H1 (cell line): ENCODE results near the gene CXXC4. TPM values are rescaled to one million over a fixed set of nuclear protein-coding genes. Genes with fewer than 3 reads are reported as not detected.

Experiments used
- CTCF ChIA-PET: fragments of 300-600 bp; sonication (Branson Sonifier 250); formaldehyde crosslinking; loops from one replicate; lab custom pipeline; 2021; ENCODE audit not compliant: partially characterized antibody; lab: Charles Lee
- POLR2A ChIA-PET: fragments of 300-600 bp; sonication (Branson Sonifier 250); formaldehyde crosslinking; loops from one replicate; lab custom pipeline; 2021; ENCODE audit warnings: inconsistent platforms; ENCODE audit not compliant: partially characterized antibody; lab: Charles Lee
- DNase-seq, 2 experiments: peaks; one replicate each; pipeline versions ENCODE4 v3.0.0 to v3.0.0-alpha.2; 2010 to 2022; ENCODE audit warnings: low spot score in 2 of 2, low read depth in 1 of 2, mixed read lengths in 1 of 2
- FAIRE-seq: peaks from 2 replicates; lab custom pipeline; 2011; peaks lifted over from hg19 to GRCh38; lab: Jason Lieb, UNC
- H2AFZ ChIP-seq: 2 replicates; pipeline ENCODE4 v1.8.1; 2012; ENCODE audit warnings: low read length, inconsistent platforms
- H2AK5ac ChIP-seq: 2 replicates; pipeline ENCODE4 v1.6.1; 2013; ENCODE audit warnings: low read depth, low read length
- H2BK120ac ChIP-seq: replicated peaks from 2 replicates; pipeline ENCODE3; 2013; ENCODE audit warnings: low read depth, low read length, inconsistent platforms
- H2BK12ac ChIP-seq: 2 replicates; pipeline ENCODE4 v1.6.1; 2013; ENCODE audit warnings: low read depth, low read length
- H2BK15ac ChIP-seq: 2 replicates; pipeline ENCODE4 v1.6.1; 2013; ENCODE audit warnings: low read length
- H2BK20ac ChIP-seq: 2 replicates; pipeline ENCODE4 v1.6.1; 2013; ENCODE audit warnings: low read length
- H2BK5ac ChIP-seq: 2 replicates; pipeline ENCODE4 v1.6.1; 2013; ENCODE audit warnings: low read depth, low read length
- H3K14ac ChIP-seq: 2 replicates; pipeline ENCODE4 v1.6.1; 2013; ENCODE audit warnings: inconsistent platforms; ENCODE audit not compliant: insufficient read length
- H3K18ac ChIP-seq: 2 replicates; pipeline ENCODE4 v1.6.1; 2013; ENCODE audit warnings: low read length; ENCODE audit errors: extremely low read depth
- H3K23ac ChIP-seq: 2 replicates; pipeline ENCODE4 v1.6.1; 2013; ENCODE audit warnings: inconsistent platforms; ENCODE audit not compliant: insufficient read length
- H3K23me2 ChIP-seq: 2 replicates; pipeline ENCODE4 v1.6.1; 2013; ENCODE audit warnings: low read depth, low read length
- H3K27ac ChIP-seq: 2 replicates; pipeline ENCODE4 v1.6.1; 2011; ENCODE audit warnings: low read depth, low read length, inconsistent platforms
- H3K27me3 ChIP-seq, 4 experiments: replicated peaks in 1 of 4; 1 replicate in 1 of 4; 2 replicates in 3 of 4; pipeline versions ENCODE4 v1.6.1 to v1.8.1; 2011 to 2013; ENCODE audit warnings: low read length in 3 of 4, mild to moderate bottlenecking in 3 of 4, inconsistent platforms in 2 of 4, mixed read lengths in 2 of 4, moderate library complexity in 1 of 4; ENCODE audit not compliant: control insufficient read depth in 3 of 4, insufficient read depth in 3 of 4; ENCODE audit errors: extremely low read depth in 1 of 4
- H3K36me3 ChIP-seq, 4 experiments: 2 replicates each; pipeline versions ENCODE4 v1.6.1 to v1.8.1; 2011 to 2013; ENCODE audit warnings: mild to moderate bottlenecking in 4 of 4, low read length in 3 of 4, moderate library complexity in 2 of 4, control low read depth in 1 of 4, inconsistent platforms in 1 of 4; ENCODE audit not compliant: insufficient read depth in 4 of 4, control insufficient read depth in 2 of 4
- H3K4ac ChIP-seq: replicated peaks from 2 replicates; pipeline ENCODE3; 2013; ENCODE audit warnings: low read length, low read depth, mixed read lengths, inconsistent platforms; ENCODE audit not compliant: insufficient read length
- H3K4me1 ChIP-seq, 4 experiments: replicated peaks in 1 of 4; 1 replicate in 1 of 4; 2 replicates in 3 of 4; pipeline versions ENCODE4 v1.6.1 to v1.8.1; 2011 to 2013; ENCODE audit warnings: low read length in 3 of 4, inconsistent platforms in 2 of 4, mixed read lengths in 1 of 4; ENCODE audit not compliant: insufficient read depth in 4 of 4, control insufficient read depth in 3 of 4
- H3K4me2 ChIP-seq, 2 experiments: 2 replicates each; pipeline versions ENCODE4 v1.6.1 to v1.8.1; 2011 to 2013; ENCODE audit warnings: low read depth in 2 of 2, low read length in 2 of 2, control low read depth in 1 of 2, inconsistent platforms in 1 of 2, mild to moderate bottlenecking in 1 of 2; ENCODE audit not compliant: insufficient read depth in 1 of 2
- H3K4me3 ChIP-seq, 4 experiments: fragments of 200-600, 300-600 bp in 1 of 4; sonication (generic), shearing (Covaris generic), sonication (Bioruptor Twin) in 1 of 4; 2 replicates each; pipeline versions ENCODE4 v1.5.1 to v1.8.1; 2011 to 2016; ENCODE audit warnings: low read length in 4 of 4, low read depth in 3 of 4, control low read depth in 2 of 4, inconsistent platforms in 2 of 4, mild to moderate bottlenecking in 2 of 4, mixed read lengths in 1 of 4, moderate library complexity in 1 of 4; ENCODE audit not compliant: insufficient read depth in 2 of 4; ENCODE audit errors: extremely low read depth in 1 of 4
- H3K56ac ChIP-seq: replicated peaks from 2 replicates; pipeline ENCODE3; 2013; ENCODE audit warnings: low read depth, mild to moderate bottlenecking, mixed read lengths, low read length, inconsistent platforms; ENCODE audit not compliant: insufficient read length
- H3K79me1 ChIP-seq: 2 replicates; pipeline ENCODE4 v1.6.1; 2013; ENCODE audit warnings: low read depth, low read length, control low read depth
- H3K79me2 ChIP-seq, 2 experiments: 2 replicates each; pipeline versions ENCODE4 v1.6.1 to v1.8.1; 2012 to 2013; ENCODE audit warnings: low read length in 2 of 2, mild to moderate bottlenecking in 2 of 2, inconsistent platforms in 1 of 2; ENCODE audit not compliant: insufficient read depth in 2 of 2, control insufficient read depth in 1 of 2
- H3K9ac ChIP-seq, 4 experiments: replicated peaks in 1 of 4; 1 replicate in 1 of 4; 2 replicates in 3 of 4; pipeline versions ENCODE4 v1.6.1 to v1.8.1; 2011 to 2013; ENCODE audit warnings: low read depth in 3 of 4, low read length in 3 of 4, control low read depth in 2 of 4, mild to moderate bottlenecking in 2 of 4, moderate library complexity in 2 of 4, inconsistent platforms in 1 of 4; ENCODE audit errors: extremely low read depth in 1 of 4
- H3K9me3 ChIP-seq, 2 experiments: 2 replicates each; pipeline versions ENCODE4 v1.6.1 to v1.8.1; 2012 to 2013; ENCODE audit warnings: mild to moderate bottlenecking in 2 of 2, moderate library complexity in 2 of 2, control low read depth in 1 of 2, inconsistent platforms in 1 of 2, low read depth in 1 of 2, low read length in 1 of 2, mixed read lengths in 1 of 2; ENCODE audit not compliant: insufficient read depth in 2 of 2
- H4K20me1 ChIP-seq, 2 experiments: replicated peaks in 1 of 2; 2 replicates each; pipeline versions ENCODE3 to v1.8.1; 2011 to 2013; ENCODE audit warnings: inconsistent platforms in 2 of 2, low read length in 2 of 2, mild to moderate bottlenecking in 1 of 2; ENCODE audit not compliant: insufficient read depth in 2 of 2, control insufficient read depth in 1 of 2
- H4K5ac ChIP-seq: 2 replicates; pipeline ENCODE4 v1.6.1; 2013; ENCODE audit warnings: low read length, low read depth, mixed read lengths, inconsistent platforms; ENCODE audit not compliant: insufficient read length
- H4K8ac ChIP-seq: 2 replicates; pipeline ENCODE4 v1.8.0; 2013; ENCODE audit warnings: mild to moderate bottlenecking, moderate library complexity, low read length, inconsistent platforms; ENCODE audit not compliant: insufficient read depth; ENCODE audit errors: extremely low read depth
- H4K91ac ChIP-seq: replicated peaks from 2 replicates; pipeline ENCODE3; 2013; ENCODE audit warnings: low read length, mixed read lengths, inconsistent platforms; ENCODE audit not compliant: insufficient read length
- BACH1 ChIP-seq: IDR thresholded peaks from 2 replicates; pipeline ENCODE4 v1.6.1; 2012; ENCODE audit warnings: low read length, improper control_type of control experiment
- BCL11A ChIP-seq, 2 experiments: IDR thresholded peaks; one replicate each; pipeline ENCODE4 v1.6.1; 2011; ENCODE audit warnings: low read depth in 2 of 2, low read length in 2 of 2, mild to moderate bottlenecking in 2 of 2
- CHD1 ChIP-seq: IDR thresholded peaks from 2 replicates; pipeline ENCODE4 v1.6.1; 2012; ENCODE audit warnings: low read depth, low read length, improper control_type of control experiment
- CHD2 ChIP-seq: IDR thresholded peaks from 2 replicates; pipeline ENCODE4 v1.6.1; 2012; ENCODE audit warnings: low read length, improper control_type of control experiment
- EGR1 ChIP-seq: IDR thresholded peaks from 2 replicates; pipeline ENCODE4 v1.6.1; 2011; ENCODE audit warnings: low read depth, low read length, borderline replicate concordance
- KDM1A ChIP-seq: fragments of 200-600, 300-600 bp; sonication (generic); IDR thresholded peaks from 2 replicates; pipeline ENCODE4 v1.7.1; 2016; ENCODE audit warnings: mild to moderate bottlenecking, low read length, borderline replicate concordance
- NRF1 ChIP-seq: IDR thresholded peaks from 2 replicates; pipeline ENCODE4 v1.6.1; 2011; ENCODE audit warnings: mild to moderate bottlenecking, low read depth, low read length, improper control_type of control experiment
- POU5F1 ChIP-seq: IDR thresholded peaks from 2 replicates; pipeline ENCODE4 v1.6.1; 2011; ENCODE audit warnings: low read depth, mild to moderate bottlenecking, low read length, moderate library complexity
- RAD21 ChIP-seq, 2 experiments: IDR thresholded peaks in 1 of 2; conservative IDR thresholded peaks in 1 of 2; 2 replicates each; pipeline ENCODE4 v1.6.1; 2011; ENCODE audit warnings: low read depth in 2 of 2, low read length in 2 of 2, improper control_type of control experiment in 1 of 2, inconsistent platforms in 1 of 2, mild to moderate bottlenecking in 1 of 2, moderate library complexity in 1 of 2
- RXRA ChIP-seq: IDR thresholded peaks from 2 replicates; pipeline ENCODE4 v1.6.1; 2011; ENCODE audit warnings: low read depth, mild to moderate bottlenecking, low read length, moderate library complexity; ENCODE audit not compliant: insufficient read depth
- SRF ChIP-seq: IDR thresholded peaks from 2 replicates; pipeline ENCODE4 v1.6.1; 2011; ENCODE audit warnings: mild to moderate bottlenecking, low read depth, low read length, moderate library complexity
- TBP ChIP-seq: IDR thresholded peaks from 2 replicates; pipeline ENCODE4 v1.6.1; 2011; ENCODE audit warnings: low read depth, low read length, improper control_type of control experiment
- polyA plus RNA-seq, 7 experiments: library from polyadenylated mRNA; depleted of rRNA in 3 of 7; stranded (reverse) in 5 of 7; unstranded in 2 of 7; fragments of >200 nt in 5 of 7; fragments of 200-250 nt in 2 of 7; gene quantifications; 1 replicate in 5 of 7; 2 replicates in 1 of 7; 4 replicates in 1 of 7; pipeline versions ENCODE4 v1.2.1 to v1.2.3, GENCODE V29; 2011 to 2013; ENCODE audit warnings: missing spikeins in 2 of 7, mixed read lengths in 2 of 7
- total RNA-seq: library from RNA; stranded (reverse); fragmentation: NEBNext Ultra II Directional; extraction: Animal tissue kit (Norgen Biotek cat#: 25700); gene quantifications from 2 replicates; pipeline ENCODE4 v1.2.1, GENCODE V29; 2021
- TF ChIP-seq, protein P1 (sequence below), 3 experiments: IDR thresholded peaks; 1 replicate in 2 of 3; 2 replicates in 1 of 3; pipeline versions ENCODE4 v1.5.1 to v1.6.1; 2011; ENCODE audit warnings: low read length in 3 of 3, mild to moderate bottlenecking in 3 of 3, inconsistent platforms in 2 of 3, low read depth in 1 of 3, moderate library complexity in 1 of 3; ENCODE audit not compliant: insufficient read depth in 1 of 3; ENCODE audit errors: control extremely low read depth in 1 of 3

CXXC4 gene
- total and polyA plus RNA-seq, 2 of the 8 experiments (the other 6 are each of a cell fraction or from before 2014, with no cell fraction given): 1.3 to 1.8 TPM

DNA sequence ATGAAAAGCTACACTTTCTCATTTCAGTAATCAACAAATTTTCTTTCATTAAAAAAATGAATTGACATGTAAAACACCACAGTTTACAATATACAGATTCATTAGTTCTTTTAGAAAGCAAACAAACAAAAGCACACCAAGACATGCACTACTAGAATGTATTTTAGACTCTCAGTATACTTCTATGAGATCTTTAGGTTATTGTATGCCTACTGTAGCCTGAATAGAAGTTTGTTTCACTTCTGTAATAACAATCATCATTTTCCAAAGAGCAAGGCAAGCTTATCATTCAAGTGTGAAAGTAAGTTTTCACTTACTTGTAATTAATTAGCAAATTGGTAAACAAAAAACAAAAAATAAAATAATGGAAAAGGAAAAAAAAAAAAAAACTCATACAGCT is 24.9 kb downstream of the CXXC4 start:
- no peak overlapping the region for H3K4me3 ChIP-seq
- H4K8ac ChIP-seq: no peak overlapping the region
- no peaks in the 10 kb centered on the region for H3K9me3 ChIP-seq
- no peak overlapping the region for H3K23ac ChIP-seq
- ChIA-PET CTCF (interaction anchor here (0.7 to 1.1 kb wide), 3 partner anchors 18 to 398 kb away, joined by 3 to 4 read pairs (median 4); no protein-coding TSS in a partner anchor), POLR2A (no interaction called here)
- H2AK5ac ChIP-seq: no peak overlapping the region
- no peak overlapping the region for H2BK20ac ChIP-seq
- H3K36me3 ChIP-seq: no peaks in the 10 kb centered on the region
- H3K14ac ChIP-seq: no peak overlapping the region
- no peak for DNase-seq
- no peak overlapping the region for H2BK5ac ChIP-seq
- H2BK120ac ChIP-seq: no peak overlapping the region
- H3K18ac ChIP-seq: no peak overlapping the region
- no peaks in the 10 kb centered on the region for H3K27me3 ChIP-seq
- H3K79me2 ChIP-seq: no peaks in the 10 kb centered on the region
- H3K4ac ChIP-seq: no peak overlapping the region
- H4K5ac ChIP-seq: no peak overlapping the region
- no peak overlapping the region for H4K91ac ChIP-seq
- H3K9ac ChIP-seq: no peak overlapping the region
- H3K4me1 ChIP-seq: peaks cover 0 to 3% (median 1%) of the 10 kb centered on the region in 4 experiments; a peak in 2 of 7 replicates
- no peaks in the 10 kb centered on the region for H3K79me1 ChIP-seq
- H2AFZ ChIP-seq: no peak overlapping the region
- H3K27ac ChIP-seq: no peak overlapping the region
- no peaks in the 10 kb centered on the region for H3K23me2 ChIP-seq
- H2BK15ac ChIP-seq: no peak overlapping the region
- no peak overlapping the region for H3K4me2 ChIP-seq
- no peak for FAIRE-seq
- H4K20me1 ChIP-seq: no peaks in the 10 kb centered on the region
- H3K56ac ChIP-seq: no peak overlapping the region
- H2BK12ac ChIP-seq: no peak overlapping the region
- no peak for TF ChIP-seq NRF1
- no peak for TF ChIP-seq CHD1
- TF ChIP-seq POU5F1: no peak
- TF ChIP-seq, protein P1, sequence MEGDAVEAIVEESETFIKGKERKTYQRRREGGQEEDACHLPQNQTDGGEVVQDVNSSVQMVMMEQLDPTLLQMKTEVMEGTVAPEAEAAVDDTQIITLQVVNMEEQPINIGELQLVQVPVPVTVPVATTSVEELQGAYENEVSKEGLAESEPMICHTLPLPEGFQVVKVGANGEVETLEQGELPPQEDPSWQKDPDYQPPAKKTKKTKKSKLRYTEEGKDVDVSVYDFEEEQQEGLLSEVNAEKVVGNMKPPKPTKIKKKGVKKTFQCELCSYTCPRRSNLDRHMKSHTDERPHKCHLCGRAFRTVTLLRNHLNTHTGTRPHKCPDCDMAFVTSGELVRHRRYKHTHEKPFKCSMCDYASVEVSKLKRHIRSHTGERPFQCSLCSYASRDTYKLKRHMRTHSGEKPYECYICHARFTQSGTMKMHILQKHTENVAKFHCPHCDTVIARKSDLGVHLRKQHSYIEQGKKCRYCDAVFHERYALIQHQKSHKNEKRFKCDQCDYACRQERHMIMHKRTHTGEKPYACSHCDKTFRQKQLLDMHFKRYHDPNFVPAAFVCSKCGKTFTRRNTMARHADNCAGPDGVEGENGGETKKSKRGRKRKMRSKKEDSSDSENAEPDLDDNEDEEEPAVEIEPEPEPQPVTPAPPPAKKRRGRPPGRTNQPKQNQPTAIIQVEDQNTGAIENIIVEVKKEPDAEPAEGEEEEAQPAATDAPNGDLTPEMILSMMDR (IDR thresholded peaks at IDR 0.05; ENCODE audit: control extremely low read depth in 1 of 3, insufficient read depth in 1 of 3, low read depth in 1 of 3, low read length in 3 of 3): no peak
- no peak for TF ChIP-seq BACH1
- TF ChIP-seq CHD2: no peak
- TF ChIP-seq BCL11A (IDR thresholded peaks at IDR 0.05; ENCODE audit: low read depth in 2 of 2, low read length in 2 of 2): no peak
- no peak for TF ChIP-seq SRF
- no peak for TF ChIP-seq RAD21 (IDR thresholded peaks at IDR 0.05 in 1 of 2, conservative IDR thresholded peaks at IDR 0.05 in 1 of 2; ENCODE audit: low read depth in 2 of 2, low read length in 2 of 2)
- TF ChIP-seq RXRA: no peak
- no peak for TF ChIP-seq TBP
- TF ChIP-seq EGR1: no peak
- no peak for TF ChIP-seq KDM1A
